Stomach (tissue), 4 donors: Measurements from ENCODE around the gene METRN.

ENCODE experiments used
- EP300 ChIP-seq: sonication (generic); formaldehyde crosslinking; IDR thresholded peaks from one replicate; pipeline ENCODE4 v1.6.1; 2017; ENCODE audit warnings: antibody characterized with exemption
- POLR2A ChIP-seq, 4 donors: fragments of 450-650 bp; IDR thresholded peaks; one replicate each; pipeline ENCODE4 v1.6.1; 2016; ENCODE audit warnings: antibody characterized with exemption in 4 of 4, control low read depth in 2 of 4, mild to moderate bottlenecking in 1 of 4, moderate library complexity in 1 of 4

DNA sequence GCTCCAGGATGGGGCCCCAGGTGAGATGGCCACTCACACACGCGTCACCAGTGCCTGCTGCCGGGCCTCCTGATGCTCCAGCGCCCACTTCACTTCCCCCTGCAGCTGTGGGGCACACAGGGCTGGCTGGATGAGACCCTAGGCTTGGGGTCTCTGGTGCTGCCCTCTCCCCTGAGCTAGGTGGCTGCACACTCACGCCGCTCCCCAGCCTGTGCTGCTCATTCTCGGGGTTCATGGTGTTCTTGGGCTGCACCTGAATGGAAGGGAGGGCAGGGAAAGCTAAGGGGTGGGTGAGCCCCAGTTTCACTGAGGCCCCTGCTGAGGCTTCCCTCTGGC lies 10.1 kb downstream of the METRN start:
- no peak for TF ChIP-seq EP300
- TF ChIP-seq POLR2A (IDR thresholded peaks at IDR 0.05), result no peak
